Smooth muscle cell (in vitro differentiated cells): Measurements from ENCODE around the gene ADAMTSL1. TPM values are rescaled to one million over a fixed set of nuclear protein-coding genes. Genes with fewer than 3 reads are reported as not detected.

Experiments used
- DNase-seq: peaks from one replicate; lab custom pipeline; 2025; ENCODE audit not compliant: unreplicated experiment; lab: John Stamatoyannopoulos, UW
- H2AFZ ChIP-seq: fragments of 200-600 bp; sonication (generic); 2 replicates; pipeline ENCODE4 v1.6.0; 2016; ENCODE audit warnings: antibody characterized with exemption, low read depth, mild to moderate bottlenecking
- H3F3A ChIP-seq: fragments of 200-600 bp; sonication (generic); 2 replicates; pipeline ENCODE4 v1.6.0; 2017; ENCODE audit warnings: antibody characterized with exemption, low read depth
- H3K27ac ChIP-seq: fragments of 200-600 bp; sonication (generic); 2 replicates; pipeline ENCODE4 v1.5.1; 2016; ENCODE audit warnings: low read depth, mild to moderate bottlenecking
- H3K27me3 ChIP-seq: fragments of 200-600 bp; sonication (generic); 2 replicates; pipeline ENCODE4 v1.6.1; 2016; ENCODE audit warnings: low read depth, mild to moderate bottlenecking
- H3K36me3 ChIP-seq: fragments of 200-600 bp; sonication (generic); 2 replicates; pipeline ENCODE4 v1.5.1; 2016; ENCODE audit warnings: low read depth
- H3K4me1 ChIP-seq: fragments of 200-600 bp; sonication (generic); 2 replicates; pipeline ENCODE4 v1.5.1; 2016; ENCODE audit warnings: low read depth
- H3K4me2 ChIP-seq: fragments of 200-600 bp; sonication (generic); 2 replicates; pipeline ENCODE4 v1.6.0; 2016; ENCODE audit warnings: mild to moderate bottlenecking
- H3K4me3 ChIP-seq: fragments of 200-600 bp; sonication (generic); 2 replicates; pipeline ENCODE4 v1.5.1; 2016; ENCODE audit warnings: mild to moderate bottlenecking
- H3K79me2 ChIP-seq: fragments of 200-600 bp; sonication (generic); 2 replicates; pipeline ENCODE4 v1.6.0; 2016; ENCODE audit warnings: low read depth, mild to moderate bottlenecking
- H3K9ac ChIP-seq: fragments of 200-600 bp; sonication (generic); 2 replicates; pipeline ENCODE4 v1.6.0; 2016; ENCODE audit warnings: low read depth
- H3K9me3 ChIP-seq: fragments of 200-600 bp; sonication (generic); replicated peaks from 2 replicates; pipeline ENCODE4 v1.5.1; 2016; ENCODE audit warnings: low read depth
- H4K20me1 ChIP-seq: fragments of 200-600 bp; sonication (generic); 2 replicates; pipeline ENCODE4 v1.6.0; 2016; ENCODE audit warnings: low read depth
- CTCF ChIP-seq: fragments of 200-600 bp; sonication (generic); IDR thresholded peaks from 2 replicates; pipeline ENCODE4 v1.5.1; 2017; ENCODE audit warnings: borderline replicate concordance, mild to moderate bottlenecking, antibody characterized with exemption; ENCODE audit not compliant: insufficient read depth, poor library complexity, severe bottlenecking
- WGBS: methylation state at CpG from one replicate; pipeline ENCODE4 v1.1.7; 2016; ENCODE audit warnings: low lambda C conversion rate; 5-methylcytosine and 5-hydroxymethylcytosine counted together
- polyA plus RNA-seq: library from polyadenylated mRNA; unstranded; fragments of >200 nt; fragmentation: Nextera tagmentation; extraction: Ambion mirVana; gene quantifications from 2 replicates; pipeline ENCODE4 v1.2.1, GENCODE V29; 2016
- total RNA-seq: library from RNA; depleted of rRNA; stranded (reverse); fragments of >200 nt; gene quantifications from 2 replicates; pipeline ENCODE4 v1.2.3, GENCODE V29; 2014

Gene ADAMTSL1
- total and polyA plus RNA-seq, 2 experiments from 2014 or later, result 4.3 to 4.4 TPM

DNA sequence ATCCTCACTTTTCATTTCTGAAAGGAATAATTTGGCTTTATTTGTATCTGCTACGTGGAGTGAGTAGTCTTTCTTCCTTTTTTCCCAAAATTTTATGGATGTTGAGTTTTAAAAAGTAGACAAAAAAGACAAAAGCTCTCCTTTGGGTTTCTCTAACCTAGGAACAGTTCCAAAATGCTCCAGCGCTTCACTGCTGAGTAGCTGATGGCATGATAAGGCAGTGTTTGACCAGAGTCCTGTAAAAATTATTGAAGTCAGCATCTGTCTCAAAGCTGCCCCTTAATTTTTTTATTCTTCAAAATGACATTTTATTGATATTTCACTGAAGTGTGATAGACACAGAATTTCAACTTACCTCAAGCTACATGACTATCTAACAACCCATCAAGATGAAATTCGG is 219.0 kb downstream of the ADAMTSL1 start:
- no peaks in the 10 kb centered on the region for H3K27me3 ChIP-seq
- no peak overlapping the region for H3K27ac ChIP-seq
- no peaks in the 10 kb centered on the region for H3K36me3 ChIP-seq
- H3K79me2 ChIP-seq, result no peaks in the 10 kb centered on the region
- H3K4me1 ChIP-seq, result no peaks in the 10 kb centered on the region
- H3K4me2 ChIP-seq, result no peak overlapping the region
- H3F3A ChIP-seq, result no peaks in the 10 kb centered on the region
- DNase-seq, result no peak
- no peak for TF ChIP-seq CTCF
- H2AFZ ChIP-seq, result no peak overlapping the region
- no peak overlapping the region for H3K4me3 ChIP-seq
- no peaks in the 10 kb centered on the region for H4K20me1 ChIP-seq
- H3K9ac ChIP-seq, result no peak overlapping the region
- 86% methylated on average over 3 of the region's 3 CpGs for WGBS
- H3K9me3 ChIP-seq, result no peaks in the 10 kb centered on the region

- H2AFZ ChIP-seq, result no peak overlapping the region
These were observed 221.2 kb downstream of the ADAMTSL1 start for GRCh38 chr9:18694959-18695668.

GRCh38 chr9:18698992-18699391 is 225.0 kb downstream of the ADAMTSL1 start:
- WGBS, result 67% methylated on average over 2 of the region's 2 CpGs
- Histone ChIP-seq H3K27ac (no peak overlapping the region), H4K20me1 (no peaks in the 10 kb centered on the region), H3K4me1 (no peaks in the 10 kb centered on the region), H3K4me3 (no peak overlapping the region), H3K36me3 (no peaks in the 10 kb centered on the region), H3K9me3 (no peaks in the 10 kb centered on the region), H3K9ac (no peak overlapping the region), H3K4me2 (no peak overlapping the region), H2AFZ (no peak overlapping the region), H3F3A (no peaks in the 10 kb centered on the region), H3K79me2 (no peaks in the 10 kb centered on the region), H3K27me3 (no peaks in the 10 kb centered on the region)
- no peak for DNase-seq
- no peak for TF ChIP-seq CTCF

More at GRCh38 chr9:18694959-18695668, 221.2 kb downstream of the ADAMTSL1 start:
- Histone ChIP-seq H3K4me2 (no peak overlapping the region), H3K79me2 (no peaks in the 10 kb centered on the region), H3K4me1 (no peaks in the 10 kb centered on the region), H3K27me3 (no peaks in the 10 kb centered on the region), H3K27ac (no peak overlapping the region), H3F3A (no peaks in the 10 kb centered on the region), H3K9ac (no peak overlapping the region), H3K36me3 (no peaks in the 10 kb centered on the region), H3K9me3 (no peaks in the 10 kb centered on the region), H4K20me1 (no peaks in the 10 kb centered on the region), H3K4me3 (no peak overlapping the region)
- no peak for TF ChIP-seq CTCF
- DNase-seq, result no peak

- no peak overlapping the region for H2AFZ ChIP-seq
- H3K4me2 ChIP-seq, result no peak overlapping the region
- no peak overlapping the region for H3K4me3 ChIP-seq
- H4K20me1 ChIP-seq, result no peaks in the 10 kb centered on the region
- H3F3A ChIP-seq, result no peaks in the 10 kb centered on the region
- H3K27me3 ChIP-seq, result no peaks in the 10 kb centered on the region
- TF ChIP-seq CTCF, result no peak
- H3K9ac ChIP-seq, result no peak overlapping the region
- no peak for DNase-seq
- H3K36me3 ChIP-seq, result no peaks in the 10 kb centered on the region
- H3K4me1 ChIP-seq, result no peaks in the 10 kb centered on the region
- H3K79me2 ChIP-seq, result no peaks in the 10 kb centered on the region
- 86% methylated on average over 1 of the region's 1 CpG for WGBS
- no peak overlapping the region for H3K27ac ChIP-seq
- H3K9me3 ChIP-seq, result no peaks in the 10 kb centered on the region
These were observed 225.8 kb downstream of the ADAMTSL1 start for GRCh38 chr9:18699764-18700163.
